Measurements from ENCODE around the gene CETP. TPM values are rescaled to one million over a fixed set of nuclear protein-coding genes. Genes with fewer than 3 reads are reported as not detected.

Gene CETP
- total and polyA plus RNA-seq, 2 of the 13 experiments (the other 11 are each of a cell fraction or from before 2014, with no cell fraction given), result 0.31 to 9.8 TPM

GRCh38 chr16:56950881-56951771 is 10.6 kb upstream of the CETP start (continued):
- peak; percentile 45; the same call in 1 of the 2 replicates for TF ChIP-seq PATZ1 (CRISPR knock-in tag; IDR thresholded peaks at IDR 0.05)
- TF ChIP-seq ADNP (CRISPR knock-in tag; IDR thresholded peaks at IDR 0.05), result no peak
- no peak for TF ChIP-seq TIGD3 (CRISPR knock-in tag; IDR thresholded peaks at IDR 0.05; ENCODE audit: borderline replicate concordance)
- no peak for TF ChIP-seq BATF2 (CRISPR knock-in tag; IDR thresholded peaks at IDR 0.05)
- TF ChIP-seq TMF1 (CRISPR knock-in tag; IDR thresholded peaks at IDR 0.05; ENCODE audit: low read depth), result no peak
- TF ChIP-seq GLI4 (CRISPR knock-in tag; IDR thresholded peaks at IDR 0.05; ENCODE audit: borderline replicate concordance), result 0 out of 2 replicates have a peak, but pooled peaks have one; percentile 44
- no peak for TF ChIP-seq E2F2 (CRISPR knock-in tag; IDR thresholded peaks at IDR 0.05; ENCODE audit: borderline replicate concordance)
- no peak for TF ChIP-seq SNAI1 (CRISPR knock-in tag; IDR thresholded peaks at IDR 0.05; ENCODE audit: borderline replicate concordance)
- no peak for TF ChIP-seq E2F1 (CRISPR knock-in tag; IDR thresholded peaks at IDR 0.05)
- TF ChIP-seq ZBTB4 (CRISPR knock-in tag; IDR thresholded peaks at IDR 0.05; ENCODE audit: borderline replicate concordance), result peak; percentile 65; the same call in 1 of the 2 replicates
- no peak for TF ChIP-seq DNMT3B (CRISPR knock-in tag; conservative IDR thresholded peaks at IDR 0.05)
- TF ChIP-seq POGK (CRISPR knock-in tag; conservative IDR thresholded peaks at IDR 0.05), result no peak
- no peak for TF ChIP-seq FOXJ3 (CRISPR knock-in tag; IDR thresholded peaks at IDR 0.05; ENCODE audit: borderline replicate concordance)
- TF ChIP-seq ZNF577 (CRISPR knock-in tag; IDR thresholded peaks at IDR 0.05; ENCODE audit: borderline replicate concordance, low read depth), result no peak
